Type B pancreatic cell (in vitro differentiated cells): Measurements from ENCODE around the gene LDAH. TPM values are rescaled to one million over a fixed set of nuclear protein-coding genes. Genes with fewer than 3 reads are reported as not detected.

Experiments
- DNase-seq: peaks from one replicate; pipeline ENCODE4 v3.0.0; 2021; ENCODE audit warnings: mixed read lengths; ENCODE audit not compliant: unreplicated experiment; ENCODE audit errors: extremely low spot score
- H3K27ac Mint-ChIP-seq: 2 replicates; pipeline ENCODE4 v1.8.0; 2021; ENCODE audit warnings: mild to moderate bottlenecking, mixed read lengths
- H3K27me3 Mint-ChIP-seq: 2 replicates; pipeline ENCODE4 v1.8.0; 2021; ENCODE audit warnings: mixed read lengths
- H3K36me3 Mint-ChIP-seq: 2 replicates; pipeline ENCODE4 v1.8.0; 2021; ENCODE audit warnings: mixed read lengths
- H3K4me1 Mint-ChIP-seq: one replicate; pipeline ENCODE4 v1.8.0; 2021; ENCODE audit warnings: mixed read lengths; ENCODE audit not compliant: unreplicated experiment
- H3K4me3 Mint-ChIP-seq: 2 replicates; pipeline ENCODE4 v1.8.0; 2021; ENCODE audit warnings: mild to moderate bottlenecking, mixed read lengths
- H3K9me3 Mint-ChIP-seq: 2 replicates; pipeline ENCODE4 v1.8.0; 2021; ENCODE audit warnings: mixed read lengths
- total RNA-seq: library from RNA; stranded (reverse); gene quantifications from 2 replicates; pipeline ENCODE4 v1.2.1, GENCODE V29; 2021; ENCODE audit warnings: low replicate concordance
- TF ChIP-seq, protein P1 (sequence below): fragments of 200-600 bp; sonication (generic); conservative IDR thresholded peaks from 2 replicates; pipeline ENCODE4 v1.5.0; 2021; ENCODE audit warnings: antibody characterized with exemption, mild to moderate bottlenecking

Gene LDAH
- total RNA-seq, 1 donor from 2014 or later, result 30.1 TPM

DNA sequence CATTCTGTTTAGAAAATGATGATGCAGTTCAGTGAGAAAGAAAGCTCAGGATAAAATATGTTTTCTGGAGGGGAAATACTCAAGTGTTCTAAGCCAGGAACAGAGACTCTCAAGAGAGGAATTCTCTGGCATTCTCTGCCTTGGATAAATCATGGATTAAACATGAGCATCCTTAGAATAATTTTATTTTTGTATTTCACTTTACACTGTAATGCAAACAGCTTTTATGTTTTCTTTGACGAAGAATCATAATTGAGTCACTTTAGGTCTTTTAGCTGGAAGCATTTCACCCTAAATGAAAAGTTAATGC lies 144.9 kb downstream of the LDAH start:
- peaks cover 14% of the 10 kb centered on the region for H3K36me3 Mint-ChIP-seq
- H3K4me1 Mint-ChIP-seq, result peaks cover 6% of the 10 kb centered on the region
- H3K9me3 Mint-ChIP-seq, result no peaks in the 10 kb centered on the region
- no peak overlapping the region for H3K4me3 Mint-ChIP-seq
- DNase-seq, result no peak
- no peak overlapping the region for H3K27ac Mint-ChIP-seq
- peaks cover 25% of the 10 kb centered on the region for H3K27me3 Mint-ChIP-seq
- TF ChIP-seq, protein P1, sequence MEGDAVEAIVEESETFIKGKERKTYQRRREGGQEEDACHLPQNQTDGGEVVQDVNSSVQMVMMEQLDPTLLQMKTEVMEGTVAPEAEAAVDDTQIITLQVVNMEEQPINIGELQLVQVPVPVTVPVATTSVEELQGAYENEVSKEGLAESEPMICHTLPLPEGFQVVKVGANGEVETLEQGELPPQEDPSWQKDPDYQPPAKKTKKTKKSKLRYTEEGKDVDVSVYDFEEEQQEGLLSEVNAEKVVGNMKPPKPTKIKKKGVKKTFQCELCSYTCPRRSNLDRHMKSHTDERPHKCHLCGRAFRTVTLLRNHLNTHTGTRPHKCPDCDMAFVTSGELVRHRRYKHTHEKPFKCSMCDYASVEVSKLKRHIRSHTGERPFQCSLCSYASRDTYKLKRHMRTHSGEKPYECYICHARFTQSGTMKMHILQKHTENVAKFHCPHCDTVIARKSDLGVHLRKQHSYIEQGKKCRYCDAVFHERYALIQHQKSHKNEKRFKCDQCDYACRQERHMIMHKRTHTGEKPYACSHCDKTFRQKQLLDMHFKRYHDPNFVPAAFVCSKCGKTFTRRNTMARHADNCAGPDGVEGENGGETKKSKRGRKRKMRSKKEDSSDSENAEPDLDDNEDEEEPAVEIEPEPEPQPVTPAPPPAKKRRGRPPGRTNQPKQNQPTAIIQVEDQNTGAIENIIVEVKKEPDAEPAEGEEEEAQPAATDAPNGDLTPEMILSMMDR, result no peak

DNA sequence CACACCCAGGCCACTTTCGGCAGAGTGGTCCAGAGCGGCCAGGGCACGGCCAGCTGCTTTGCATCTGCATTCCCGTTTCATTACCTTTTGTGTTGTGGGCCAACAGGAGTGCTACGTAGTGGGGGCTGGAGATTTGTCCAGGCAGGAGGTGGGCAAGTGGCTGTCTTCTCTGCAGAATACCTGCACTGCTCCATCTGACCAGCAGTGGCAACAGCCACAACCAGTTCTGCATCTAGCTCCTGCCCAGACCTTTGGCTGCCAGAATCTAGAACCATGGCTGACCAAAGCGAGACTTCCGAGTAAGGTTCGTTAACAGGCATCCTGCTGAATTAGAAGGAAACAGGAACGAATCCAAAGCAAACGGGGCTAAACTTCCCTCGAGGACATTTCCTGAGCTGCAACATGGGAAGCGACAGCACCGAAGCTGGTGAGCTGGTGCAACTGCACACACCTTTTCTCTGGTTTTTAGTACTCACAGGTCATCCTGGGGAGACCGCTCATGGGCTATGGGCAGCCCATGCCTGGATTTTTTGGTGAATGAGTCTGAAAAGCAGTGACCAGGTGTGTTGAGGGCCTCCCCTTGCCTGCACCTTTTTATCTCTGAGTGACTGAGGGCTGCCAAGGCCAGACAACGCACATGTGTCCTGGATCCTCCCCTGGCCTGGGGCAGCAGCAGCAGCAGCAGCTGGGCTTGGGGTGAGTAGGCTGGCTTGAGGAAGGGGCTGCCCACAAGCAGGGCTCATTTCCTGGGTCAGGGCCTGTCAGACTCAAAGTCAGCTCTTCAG lies 145.4 kb downstream of the LDAH start:
- TF ChIP-seq, protein P1, result peak; percentile 39
- peaks cover 6% of the 10 kb centered on the region for H3K4me1 Mint-ChIP-seq
- peaks cover 11% of the 10 kb centered on the region for H3K36me3 Mint-ChIP-seq
- no peaks in the 10 kb centered on the region for H3K9me3 Mint-ChIP-seq
- no peak for DNase-seq
- no peak overlapping the region for H3K27ac Mint-ChIP-seq
- peaks cover 31% of the 10 kb centered on the region for H3K27me3 Mint-ChIP-seq
- H3K4me3 Mint-ChIP-seq, result no peak overlapping the region

DNA sequence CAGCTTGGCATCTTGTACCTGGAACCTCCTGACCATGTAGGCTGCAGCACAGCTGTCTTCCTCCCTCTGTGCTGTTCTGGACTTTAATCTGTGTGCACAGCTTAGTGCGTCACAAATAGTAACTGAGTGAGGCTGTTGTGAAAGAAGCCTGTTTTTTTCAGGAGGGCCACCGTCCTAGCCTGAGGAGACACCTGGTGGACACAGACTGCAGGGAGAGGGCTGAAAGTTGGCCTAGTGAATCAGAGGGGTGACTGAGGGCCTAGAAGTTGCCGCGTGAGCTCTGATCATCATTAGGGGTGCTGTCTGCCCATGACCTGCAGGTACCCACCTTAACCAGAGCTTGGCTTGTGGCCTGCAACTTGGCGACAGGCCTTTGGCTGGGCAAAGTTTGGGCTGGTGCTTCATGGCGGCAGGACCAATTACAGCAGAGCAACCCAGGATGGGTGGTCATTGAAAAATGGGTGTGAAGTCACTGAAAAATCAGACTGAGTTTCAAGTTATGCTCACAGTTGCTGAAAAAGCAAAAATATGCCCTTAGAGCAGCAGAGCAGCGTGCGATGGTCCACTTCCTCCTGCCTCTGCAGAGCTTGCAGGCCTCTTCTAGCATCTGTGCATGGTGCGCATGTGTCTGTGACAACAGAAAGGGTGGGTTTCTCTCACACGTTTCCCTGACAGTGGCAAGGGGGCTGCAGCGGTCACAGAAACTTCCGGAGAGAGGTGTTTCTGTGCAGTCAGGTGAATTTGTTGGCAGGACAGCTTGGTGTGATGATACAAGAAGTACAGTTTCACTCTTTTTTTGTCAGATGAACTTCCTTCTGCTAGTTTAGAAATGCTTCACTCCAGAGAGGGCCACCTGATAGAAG lies 146.3 kb downstream of the LDAH start:
- H3K27ac Mint-ChIP-seq, result peak overlapping the region; percentile 78
- no peaks in the 10 kb centered on the region for H3K9me3 Mint-ChIP-seq
- H3K36me3 Mint-ChIP-seq, result peaks cover 3% of the 10 kb centered on the region
- TF ChIP-seq, protein P1, result no peak
- peaks cover 40% of the 10 kb centered on the region for H3K27me3 Mint-ChIP-seq
- peaks cover 6% of the 10 kb centered on the region for H3K4me1 Mint-ChIP-seq
- H3K4me3 Mint-ChIP-seq, result no peak overlapping the region
- no peak for DNase-seq

DNA sequence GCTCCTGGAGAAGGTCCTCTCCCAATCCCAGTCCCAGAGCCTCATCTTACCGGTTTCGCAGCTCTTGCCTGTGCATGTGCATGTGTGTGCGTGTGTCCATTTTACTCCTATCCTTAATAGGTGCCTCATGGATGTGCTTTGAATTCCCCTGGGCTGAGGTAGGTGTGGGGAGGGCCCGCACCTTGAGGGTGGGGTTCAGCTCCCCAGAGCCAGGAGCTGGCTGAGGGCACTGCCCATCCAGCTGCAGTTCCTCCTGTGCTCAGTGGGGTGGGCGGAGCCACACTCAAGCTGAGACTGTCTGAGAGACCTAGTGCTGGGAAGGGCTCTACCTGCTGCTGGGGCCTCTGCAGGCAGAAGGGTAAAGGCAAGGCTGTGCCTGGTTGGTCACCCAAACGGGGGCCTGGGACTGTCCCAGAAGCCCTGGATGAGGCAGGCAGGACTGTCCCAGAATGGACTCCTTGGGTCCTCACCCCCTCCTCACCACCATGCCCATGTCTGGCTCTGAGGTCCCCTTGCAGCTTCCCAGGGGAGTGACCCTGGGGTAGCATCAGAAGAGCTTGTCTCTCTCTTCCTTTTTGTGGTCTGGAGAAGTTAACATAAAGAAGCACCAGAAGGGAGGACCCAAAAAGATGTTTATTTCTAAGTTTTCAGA lies 147.1 kb downstream of the LDAH start:
- peaks cover 46% of the 10 kb centered on the region for H3K27me3 Mint-ChIP-seq

DNA sequence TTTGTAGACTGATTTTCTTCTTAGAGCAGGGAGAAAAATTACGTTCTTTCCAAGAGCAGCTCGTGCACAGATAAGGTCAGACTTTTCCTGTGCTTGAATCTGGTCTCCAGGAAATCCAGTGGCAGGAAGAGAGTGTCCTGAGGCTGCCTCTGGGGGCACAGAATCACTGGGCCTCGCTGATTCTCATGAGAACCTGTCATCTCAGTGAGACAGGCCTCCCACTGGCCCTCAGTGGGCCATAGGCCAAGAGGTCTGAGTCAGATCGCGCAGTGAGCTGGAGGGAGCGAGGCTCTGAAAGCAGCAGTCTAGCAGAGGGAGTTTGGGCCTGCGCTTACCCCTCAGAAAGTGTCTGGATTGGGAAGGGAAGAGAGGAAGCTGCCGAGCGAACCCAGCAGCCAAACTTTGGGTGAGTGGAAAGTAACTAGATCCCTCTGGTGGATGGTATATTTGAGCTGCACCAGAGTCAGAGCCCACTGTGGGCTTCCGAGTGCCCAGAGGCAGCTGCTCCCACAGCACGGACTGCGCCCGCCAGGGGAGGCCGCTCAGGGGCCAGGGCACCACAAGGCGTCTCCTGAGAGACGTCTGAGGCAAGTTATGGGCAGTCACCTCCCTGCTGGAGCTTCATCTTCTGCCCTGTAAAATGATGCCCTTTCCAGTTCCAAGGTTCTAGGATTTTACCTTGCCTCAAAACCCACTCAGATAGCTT lies 147.8 kb downstream of the LDAH start:
- no peak overlapping the region for H3K27ac Mint-ChIP-seq
- H3K4me1 Mint-ChIP-seq, result peaks cover 6% of the 10 kb centered on the region
- no peaks in the 10 kb centered on the region for H3K9me3 Mint-ChIP-seq
- H3K4me3 Mint-ChIP-seq, result peak overlapping the region; percentile 45
- peaks cover 50% of the 10 kb centered on the region for H3K27me3 Mint-ChIP-seq
- no peak for DNase-seq
- TF ChIP-seq, protein P1, result no peak
- no peaks in the 10 kb centered on the region for H3K36me3 Mint-ChIP-seq

More for the DNA sequence above, 147.1 kb downstream of the LDAH start:
- peaks cover 6% of the 10 kb centered on the region for H3K4me1 Mint-ChIP-seq
- TF ChIP-seq, protein P1, result no peak
- no peaks in the 10 kb centered on the region for H3K9me3 Mint-ChIP-seq
- H3K27ac Mint-ChIP-seq, result peak overlapping the region; percentile 78
- no peaks in the 10 kb centered on the region for H3K36me3 Mint-ChIP-seq
- DNase-seq, result no peak
- H3K4me3 Mint-ChIP-seq, result no peak overlapping the region
